ENCODE measurements around the gene FLVCR2. TPM values are rescaled to one million over a fixed set of nuclear protein-coding genes. Genes with fewer than 3 reads are reported as not detected.

FLVCR2 gene
- total and polyA plus RNA-seq, 2 of the 13 experiments (the other 11 are each of a cell fraction or from before 2014, with no cell fraction given): 9.9 to 10.5 TPM

DNA sequence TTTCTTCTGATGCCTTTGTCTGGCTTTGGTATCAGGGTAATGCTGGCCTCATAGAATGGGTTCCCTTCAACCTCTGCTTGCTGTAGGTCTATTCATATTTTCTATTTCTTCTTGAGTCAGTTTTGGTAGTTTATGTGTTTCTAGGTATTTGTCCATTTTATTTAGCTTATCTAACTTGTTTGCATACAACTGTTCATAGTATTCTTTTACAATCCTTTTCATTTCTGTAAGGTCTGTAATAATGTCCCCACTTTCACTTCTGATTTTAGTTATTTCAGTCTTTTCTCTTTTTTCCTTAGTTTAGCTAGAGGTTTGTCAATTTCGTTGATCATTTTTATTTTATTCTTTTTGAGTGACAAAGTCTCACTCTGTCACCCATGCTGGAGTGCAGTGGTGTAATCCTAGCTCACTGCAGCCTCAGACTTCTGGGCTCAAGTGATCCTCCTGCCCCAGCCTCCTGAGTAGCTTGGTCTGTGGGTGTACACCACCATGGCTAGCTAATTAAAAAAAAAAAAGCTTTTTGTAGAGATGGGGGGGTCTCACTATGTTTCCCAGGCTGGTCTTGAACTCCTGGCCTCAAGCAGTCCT, 94.3 kb downstream of the FLVCR2 start:
- CTCF ChIA-PET (ENCODE audit: low intra/inter-chr PET ratio, low total read pairs): no interaction called here
- Histone ChIP-seq H3K9ac (ENCODE audit: insufficient read depth, low read depth, low read length) (no peak overlapping the region), H3K27ac (ENCODE audit: extremely low read length, insufficient read depth, low read length) (no peak overlapping the region), H3K27me3 (ENCODE audit: control insufficient read depth in 1 of 2, insufficient read depth in 2 of 2, low read length in 2 of 2) (no peaks in the 10 kb centered on the region), H3K4me2 (ENCODE audit: low read depth, low read length) (no peak overlapping the region), H3K79me2 (ENCODE audit: insufficient read depth, low read length) (no peaks in the 10 kb centered on the region), H3K36me3 (replicated peaks in 1 of 2; ENCODE audit: control insufficient read depth in 1 of 2, insufficient read depth in 2 of 2, low read length in 2 of 2) (peaks cover 0 to 16% of the 10 kb centered on the region in 2 experiments; a peak in 3 of 5 replicates), H2AFZ (ENCODE audit: low read length) (no peak overlapping the region), H3K4me3 (replicated peaks in 1 of 3; ENCODE audit: insufficient read depth in 1 of 3, low read depth in 2 of 3, low read length in 3 of 3) (no peak overlapping the region), H4K20me1 (ENCODE audit: insufficient read depth, low read length) (no peaks in the 10 kb centered on the region), H3K4me1 (ENCODE audit: insufficient read depth, low read length) (no peaks in the 10 kb centered on the region), H3K9me3 (ENCODE audit: low read length) (no peaks in the 10 kb centered on the region)
- in situ Hi-C loops (cut with HindIII; ENCODE audit: extremely low pct_ligation_motif_present, low pct_unique_long_range_greater_than_20kb) (no loop called here), intact Hi-C loops (cut with micrococcal nuclease; ENCODE audit: unreplicated experiment) (no loop called here)
- 71% methylated on average over 1 of the region's 1 CpG for WGBS (ENCODE audit: low lambda C conversion rate)
- POLR2A ChIA-PET: interaction anchor here (0.9 to 1.0 kb wide), 2 partner anchors 12 to 96 kb away, joined by 3 read pairs; partner anchors contain the start of genes ERG28 and TTLL5
- no TSS peak for BruUV-seq (replicated peaks)
- no peak for DNase-seq (ENCODE audit: low spot score)
- no peak for ATAC-seq
- TF ChIP-seq SALL2 (CRISPR knock-in tag; IDR thresholded peaks at IDR 0.05) (no peak), MAX (IDR thresholded peaks at IDR 0.05) (no peak), MAZ (IDR thresholded peaks at IDR 0.05; ENCODE audit: borderline replicate concordance, low read depth, low read length) (no peak), MAZ (CRISPR knock-in tag; IDR thresholded peaks at IDR 0.05; ENCODE audit: low read depth) (no peak)
- FAIRE-seq: no peak

DNA sequence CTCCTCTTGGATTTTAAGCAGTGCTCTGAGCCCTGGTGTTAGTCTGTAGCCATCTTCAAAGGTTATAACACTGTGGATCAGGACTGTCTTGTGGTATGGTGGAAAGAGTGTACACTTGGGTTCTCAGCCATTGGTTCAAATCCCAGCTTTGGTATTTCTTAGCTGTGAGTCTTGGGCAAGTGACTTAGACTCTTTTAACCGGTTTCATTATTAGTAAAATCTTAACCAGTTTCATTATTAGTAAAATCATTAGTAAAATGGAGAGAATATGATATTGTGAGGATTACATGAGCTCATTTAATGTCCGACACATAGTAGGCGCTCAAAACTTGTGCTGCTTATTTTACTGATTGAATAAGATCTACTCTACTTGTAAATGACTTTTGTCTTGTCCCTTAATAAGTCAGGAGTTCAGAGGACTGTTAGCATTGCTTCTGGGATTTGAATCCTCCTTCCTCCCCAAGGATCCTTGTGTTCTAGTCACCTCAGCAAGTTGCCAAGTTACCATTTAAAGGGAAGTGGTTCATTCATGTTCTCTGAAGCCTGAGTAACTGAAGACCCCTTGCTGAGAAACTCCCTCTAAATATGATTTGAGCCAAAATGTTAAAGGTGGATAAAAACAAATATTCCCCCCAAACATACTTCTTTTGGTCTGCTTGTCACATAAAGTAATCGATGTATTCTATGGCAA, 95.1 kb downstream of the FLVCR2 start:
- ChIA-PET CTCF (ENCODE audit: low intra/inter-chr PET ratio, low total read pairs) (no interaction called here), POLR2A (interaction anchor here (0.9 to 1.0 kb wide), 2 partner anchors 13 to 97 kb away, joined by 3 read pairs; partner anchors contain the start of genes ERG28 and TTLL5)
- H3K4me3 ChIP-seq (replicated peaks in 1 of 3; ENCODE audit: insufficient read depth in 1 of 3, low read depth in 2 of 3, low read length in 3 of 3): no peak overlapping the region
- H3K27ac ChIP-seq (ENCODE audit: extremely low read length, insufficient read depth, low read length): no peak overlapping the region
- no peak overlapping the region for H3K9ac ChIP-seq (ENCODE audit: insufficient read depth, low read depth, low read length)
- DNase-seq (ENCODE audit: low spot score) (no peak), ATAC-seq (no peak), FAIRE-seq (no peak)
- H2AFZ ChIP-seq (ENCODE audit: low read length): no peak overlapping the region
- no peaks in the 10 kb centered on the region for H3K9me3 ChIP-seq (ENCODE audit: low read length)
- no peaks in the 10 kb centered on the region for H4K20me1 ChIP-seq (ENCODE audit: insufficient read depth, low read length)
- BruUV-seq (replicated peaks): no TSS peak
- peaks cover 0 to 23% of the 10 kb centered on the region in 2 experiments; a peak in 4 of 5 replicates for H3K36me3 ChIP-seq (replicated peaks in 1 of 2; ENCODE audit: control insufficient read depth in 1 of 2, insufficient read depth in 2 of 2, low read length in 2 of 2)
- H3K4me1 ChIP-seq (ENCODE audit: insufficient read depth, low read length): no peaks in the 10 kb centered on the region
- TF ChIP-seq ZFP36L1 (CRISPR knock-in tag; IDR thresholded peaks at IDR 0.05): no peak
- no peak for TF ChIP-seq ZNF549 (CRISPR knock-in tag; IDR thresholded peaks at IDR 0.05)
- no peak for TF ChIP-seq SRSF4 (IDR thresholded peaks at IDR 0.05; ENCODE audit: low read depth, low read length, poor library complexity, severe bottlenecking)
- TF ChIP-seq, protein P1, sequence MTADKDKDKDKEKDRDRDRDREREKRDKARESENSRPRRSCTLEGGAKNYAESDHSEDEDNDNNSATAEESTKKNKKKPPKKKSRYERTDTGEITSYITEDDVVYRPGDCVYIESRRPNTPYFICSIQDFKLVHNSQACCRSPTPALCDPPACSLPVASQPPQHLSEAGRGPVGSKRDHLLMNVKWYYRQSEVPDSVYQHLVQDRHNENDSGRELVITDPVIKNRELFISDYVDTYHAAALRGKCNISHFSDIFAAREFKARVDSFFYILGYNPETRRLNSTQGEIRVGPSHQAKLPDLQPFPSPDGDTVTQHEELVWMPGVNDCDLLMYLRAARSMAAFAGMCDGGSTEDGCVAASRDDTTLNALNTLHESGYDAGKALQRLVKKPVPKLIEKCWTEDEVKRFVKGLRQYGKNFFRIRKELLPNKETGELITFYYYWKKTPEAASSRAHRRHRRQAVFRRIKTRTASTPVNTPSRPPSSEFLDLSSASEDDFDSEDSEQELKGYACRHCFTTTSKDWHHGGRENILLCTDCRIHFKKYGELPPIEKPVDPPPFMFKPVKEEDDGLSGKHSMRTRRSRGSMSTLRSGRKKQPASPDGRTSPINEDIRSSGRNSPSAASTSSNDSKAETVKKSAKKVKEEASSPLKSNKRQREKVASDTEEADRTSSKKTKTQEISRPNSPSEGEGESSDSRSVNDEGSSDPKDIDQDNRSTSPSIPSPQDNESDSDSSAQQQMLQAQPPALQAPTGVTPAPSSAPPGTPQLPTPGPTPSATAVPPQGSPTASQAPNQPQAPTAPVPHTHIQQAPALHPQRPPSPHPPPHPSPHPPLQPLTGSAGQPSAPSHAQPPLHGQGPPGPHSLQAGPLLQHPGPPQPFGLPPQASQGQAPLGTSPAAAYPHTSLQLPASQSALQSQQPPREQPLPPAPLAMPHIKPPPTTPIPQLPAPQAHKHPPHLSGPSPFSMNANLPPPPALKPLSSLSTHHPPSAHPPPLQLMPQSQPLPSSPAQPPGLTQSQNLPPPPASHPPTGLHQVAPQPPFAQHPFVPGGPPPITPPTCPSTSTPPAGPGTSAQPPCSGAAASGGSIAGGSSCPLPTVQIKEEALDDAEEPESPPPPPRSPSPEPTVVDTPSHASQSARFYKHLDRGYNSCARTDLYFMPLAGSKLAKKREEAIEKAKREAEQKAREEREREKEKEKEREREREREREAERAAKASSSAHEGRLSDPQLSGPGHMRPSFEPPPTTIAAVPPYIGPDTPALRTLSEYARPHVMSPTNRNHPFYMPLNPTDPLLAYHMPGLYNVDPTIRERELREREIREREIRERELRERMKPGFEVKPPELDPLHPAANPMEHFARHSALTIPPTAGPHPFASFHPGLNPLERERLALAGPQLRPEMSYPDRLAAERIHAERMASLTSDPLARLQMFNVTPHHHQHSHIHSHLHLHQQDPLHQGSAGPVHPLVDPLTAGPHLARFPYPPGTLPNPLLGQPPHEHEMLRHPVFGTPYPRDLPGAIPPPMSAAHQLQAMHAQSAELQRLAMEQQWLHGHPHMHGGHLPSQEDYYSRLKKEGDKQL (CRISPR knock-in tag; IDR thresholded peaks at IDR 0.05; ENCODE audit: low read depth): no peak
- no peak for TF ChIP-seq ZNF713 (CRISPR knock-in tag; IDR thresholded peaks at IDR 0.05)
- no peak for TF ChIP-seq ZNF784 (CRISPR knock-in tag; IDR thresholded peaks at IDR 0.05; ENCODE audit: borderline replicate concordance)
- no peak for TF ChIP-seq SALL2 (CRISPR knock-in tag; IDR thresholded peaks at IDR 0.05)
- no peak overlapping the region for H3K4me2 ChIP-seq (ENCODE audit: low read depth, low read length)
- WGBS (ENCODE audit: low lambda C conversion rate): 98% methylated on average over 4 of the region's 4 CpGs
- H3K27me3 ChIP-seq (ENCODE audit: control insufficient read depth in 1 of 2, insufficient read depth in 2 of 2, low read length in 2 of 2): no peaks in the 10 kb centered on the region
- peaks cover 2% of the 10 kb centered on the region for H3K79me2 ChIP-seq (ENCODE audit: insufficient read depth, low read length)
- in situ Hi-C loops (cut with HindIII; ENCODE audit: extremely low pct_ligation_motif_present, low pct_unique_long_range_greater_than_20kb): no loop called here
- intact Hi-C loops (cut with micrococcal nuclease; ENCODE audit: unreplicated experiment): no loop called here

All from HepG2 (cell line).